ENCODE data around the gene MAN2A2.

DNA sequence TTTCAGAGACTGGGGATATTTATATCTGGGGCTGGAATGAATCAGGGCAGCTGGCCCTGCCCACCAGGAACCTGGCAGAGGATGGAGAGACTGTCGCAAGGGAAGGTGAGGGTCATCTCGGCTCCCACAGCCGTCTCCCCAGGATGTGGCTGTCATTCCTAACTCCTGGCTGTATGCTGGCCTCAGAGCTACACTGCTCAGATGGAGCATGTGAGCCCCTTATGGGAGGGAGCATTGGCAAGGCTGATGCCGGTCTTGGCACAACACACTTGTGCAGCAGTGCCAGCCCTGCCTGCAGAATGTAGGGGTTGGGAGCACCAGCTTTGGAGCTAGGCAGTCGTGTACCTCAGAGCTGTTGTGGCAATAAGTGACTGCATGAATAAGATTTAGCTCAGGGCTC, 56.8 kb downstream of the MAN2A2 start:
- TF ChIP-seq, protein P1, sequence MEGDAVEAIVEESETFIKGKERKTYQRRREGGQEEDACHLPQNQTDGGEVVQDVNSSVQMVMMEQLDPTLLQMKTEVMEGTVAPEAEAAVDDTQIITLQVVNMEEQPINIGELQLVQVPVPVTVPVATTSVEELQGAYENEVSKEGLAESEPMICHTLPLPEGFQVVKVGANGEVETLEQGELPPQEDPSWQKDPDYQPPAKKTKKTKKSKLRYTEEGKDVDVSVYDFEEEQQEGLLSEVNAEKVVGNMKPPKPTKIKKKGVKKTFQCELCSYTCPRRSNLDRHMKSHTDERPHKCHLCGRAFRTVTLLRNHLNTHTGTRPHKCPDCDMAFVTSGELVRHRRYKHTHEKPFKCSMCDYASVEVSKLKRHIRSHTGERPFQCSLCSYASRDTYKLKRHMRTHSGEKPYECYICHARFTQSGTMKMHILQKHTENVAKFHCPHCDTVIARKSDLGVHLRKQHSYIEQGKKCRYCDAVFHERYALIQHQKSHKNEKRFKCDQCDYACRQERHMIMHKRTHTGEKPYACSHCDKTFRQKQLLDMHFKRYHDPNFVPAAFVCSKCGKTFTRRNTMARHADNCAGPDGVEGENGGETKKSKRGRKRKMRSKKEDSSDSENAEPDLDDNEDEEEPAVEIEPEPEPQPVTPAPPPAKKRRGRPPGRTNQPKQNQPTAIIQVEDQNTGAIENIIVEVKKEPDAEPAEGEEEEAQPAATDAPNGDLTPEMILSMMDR (IDR thresholded peaks at IDR 0.05), result no peak
- TF ChIP-seq POLR2A (IDR thresholded peaks at IDR 0.05), result no peak

All from right lobe of liver (tissue), 4 donors.